NCI-H2171 treated with DMSO at 0.1 percent for 48 hours (cell line): ENCODE data around the gene RBM47.
A peak's percentile ranks its signal among the peaks of the same experiment; 100 is the strongest.
"Not testable (repeated sequence)": the region's sequence is repeated elsewhere in the genome, so short reads cannot be mapped to it uniquely, and the experiment has no call there.

Source experiments
- DNase-seq: peaks from one replicate; lab custom pipeline; 2025; lab: John Stamatoyannopoulos, UW

The RBM47 gene

GRCh38 chr4:40439519-40439918 lies 190.1 kb downstream of the RBM47 start:
- DNase-seq, result no peak

GRCh38 chr4:40438384-40439026 lies 191.2 kb downstream of the RBM47 start:
- DNase-seq, result no peak

- DNase-seq, result no peak
Observed at GRCh38 chr4:40437741-40438383, 191.8 kb downstream of the RBM47 start.

- DNase-seq, result not testable (repeated sequence)
Observed at GRCh38 chr4:40435306-40435705, 194.4 kb downstream of the RBM47 start.

DNA sequence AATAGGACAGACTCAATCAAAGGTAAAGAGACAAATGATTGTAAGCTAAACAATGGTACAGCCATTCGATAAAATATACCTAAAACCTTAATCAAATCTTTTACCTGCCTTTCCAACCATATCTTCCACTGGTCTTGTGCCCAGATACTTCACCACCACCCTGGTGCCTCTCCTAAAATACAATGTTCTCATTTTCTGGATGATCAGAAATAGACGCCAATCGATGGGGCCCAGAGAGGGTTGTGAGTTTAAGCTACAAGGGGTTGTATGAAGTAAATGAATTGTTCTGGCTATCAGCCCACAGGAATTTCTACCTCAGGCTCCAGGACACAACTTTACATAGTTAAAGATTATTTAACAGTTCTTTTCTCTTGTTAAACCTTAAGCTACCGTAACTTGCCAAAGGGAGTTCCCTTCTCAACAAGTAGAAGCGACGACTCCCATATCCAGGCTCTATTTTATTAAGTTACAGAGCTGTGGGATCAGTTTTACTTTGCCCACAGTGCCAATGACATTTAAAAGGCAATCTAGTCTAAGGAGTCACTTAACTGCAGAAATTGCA lies 195.5 kb downstream of the RBM47 start:
- DNase-seq, result no peak

DNA sequence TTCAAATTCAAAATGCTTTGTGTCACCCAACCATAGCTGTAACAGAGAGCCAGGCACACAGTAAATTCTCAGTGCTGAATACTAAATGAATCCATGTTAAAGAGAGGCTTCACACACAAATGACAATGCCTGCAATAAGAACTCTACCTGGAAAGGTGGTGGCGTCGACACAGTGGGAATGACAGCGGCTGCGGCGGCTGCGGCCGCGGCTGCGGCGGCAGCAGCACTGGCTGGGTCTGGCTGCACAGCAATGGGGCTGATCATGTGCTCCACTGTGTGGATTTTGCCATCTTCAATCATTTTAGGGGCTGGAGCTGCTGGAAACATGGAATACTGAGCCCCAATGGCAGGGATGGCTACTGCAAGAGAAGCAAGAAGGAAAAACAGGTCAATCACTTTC lies 197.2 kb downstream of the RBM47 start:
- no peak for DNase-seq

DNA sequence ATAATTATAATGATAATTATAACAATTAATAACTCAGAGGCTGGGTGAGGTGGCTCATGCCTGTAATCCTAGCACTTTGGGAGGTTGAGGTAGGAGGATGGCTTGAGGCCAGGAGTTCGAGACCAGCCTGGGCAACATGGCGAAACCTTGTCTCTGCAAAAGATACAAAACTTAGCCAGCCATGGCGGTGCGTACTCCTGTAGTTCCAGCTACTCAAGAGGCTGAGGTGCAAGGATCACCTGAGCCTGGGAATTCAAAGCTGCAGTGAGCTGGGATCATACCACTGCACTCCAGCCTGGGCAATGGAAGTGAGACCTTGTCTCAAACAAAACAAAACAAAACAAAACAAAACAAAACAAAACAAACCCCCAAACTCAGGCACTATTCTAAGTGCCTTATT lies 201.8 kb downstream of the RBM47 start:
- DNase-seq, result not testable (repeated sequence)

DNA sequence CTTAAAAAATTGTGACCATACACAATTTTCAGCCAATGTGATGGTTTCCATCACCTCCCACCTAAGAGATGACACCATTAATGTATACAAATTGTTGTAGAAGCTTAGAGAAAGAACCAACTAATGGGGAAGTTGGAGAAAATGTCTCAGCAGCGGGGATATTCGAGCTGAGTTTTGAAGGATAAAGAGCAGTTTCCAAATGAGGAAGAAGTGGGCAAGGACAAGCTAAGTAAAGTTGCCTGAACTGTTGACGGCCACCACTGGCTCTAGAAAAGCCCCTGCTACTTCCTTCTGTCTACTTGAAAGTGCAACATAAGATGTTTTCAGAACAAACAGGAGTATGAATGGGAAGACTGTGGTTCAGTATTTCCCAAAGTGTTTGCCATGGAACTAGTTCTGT lies 202.5 kb downstream of the RBM47 start:
- DNase-seq, result no peak

DNA sequence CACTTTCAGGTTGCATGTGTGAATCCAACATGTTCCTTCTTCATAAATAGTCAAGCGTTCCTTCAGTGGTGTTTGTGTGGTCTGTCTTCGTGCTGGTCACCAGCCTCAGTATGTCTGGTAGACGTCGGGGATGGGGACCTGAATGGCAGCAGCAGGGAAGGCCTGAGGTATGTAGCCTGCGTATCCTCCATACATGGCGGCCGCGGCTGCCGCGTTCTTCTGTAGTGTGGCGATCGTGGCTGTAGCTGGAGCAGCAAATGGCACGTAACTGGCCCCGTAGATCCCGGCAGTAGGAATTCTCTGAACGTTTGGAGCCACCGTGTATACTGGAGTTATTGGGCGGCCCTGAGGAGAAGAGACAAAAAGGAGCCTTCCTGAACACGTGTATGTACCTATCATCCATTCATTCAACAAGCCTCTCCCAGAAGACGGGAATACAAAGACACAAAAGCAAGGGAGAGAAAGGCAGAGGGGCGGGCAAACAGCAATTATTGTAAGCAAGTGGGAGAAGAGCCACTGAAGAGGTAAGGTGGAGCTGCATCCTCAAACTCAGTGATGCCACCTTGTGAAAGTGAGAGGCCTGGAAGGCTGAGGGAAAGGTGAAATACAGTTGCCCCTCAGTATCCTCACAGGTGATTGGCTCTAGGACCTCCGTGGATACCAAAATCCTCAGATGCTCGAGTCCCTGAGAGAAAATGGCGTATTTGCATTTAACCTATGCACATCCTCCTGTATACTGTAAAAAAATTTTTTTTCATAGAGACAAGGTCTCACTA lies 203.7 kb downstream of the RBM47 start:
- DNase-seq, result no peak

DNA sequence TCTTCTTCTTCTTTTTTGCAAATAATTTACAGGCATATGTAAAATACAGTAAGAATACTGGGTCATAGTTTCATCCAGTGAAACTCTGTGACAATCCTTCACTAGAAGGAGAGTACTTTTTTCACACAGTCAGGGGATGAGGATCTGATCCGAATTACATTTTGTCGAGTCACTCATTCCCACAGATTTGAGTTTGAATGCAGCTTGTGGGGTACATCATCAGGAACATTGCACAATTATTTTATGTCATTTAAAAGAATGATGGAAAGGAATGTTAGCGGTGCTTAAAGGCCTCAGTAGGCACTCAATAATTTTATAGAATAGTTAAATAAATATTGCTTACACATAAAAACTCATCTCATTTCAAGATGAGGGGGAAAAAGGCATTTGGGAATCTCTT lies 205.9 kb downstream of the RBM47 start:
- DNase-seq, result no peak

GRCh38 chr4:40421839-40422708 lies 207.6 kb downstream of the RBM47 start:
- DNase-seq, result no peak

- no peak for DNase-seq
Observed at GRCh38 chr4:40419231-40419912, 210.3 kb downstream of the RBM47 start.

DNA sequence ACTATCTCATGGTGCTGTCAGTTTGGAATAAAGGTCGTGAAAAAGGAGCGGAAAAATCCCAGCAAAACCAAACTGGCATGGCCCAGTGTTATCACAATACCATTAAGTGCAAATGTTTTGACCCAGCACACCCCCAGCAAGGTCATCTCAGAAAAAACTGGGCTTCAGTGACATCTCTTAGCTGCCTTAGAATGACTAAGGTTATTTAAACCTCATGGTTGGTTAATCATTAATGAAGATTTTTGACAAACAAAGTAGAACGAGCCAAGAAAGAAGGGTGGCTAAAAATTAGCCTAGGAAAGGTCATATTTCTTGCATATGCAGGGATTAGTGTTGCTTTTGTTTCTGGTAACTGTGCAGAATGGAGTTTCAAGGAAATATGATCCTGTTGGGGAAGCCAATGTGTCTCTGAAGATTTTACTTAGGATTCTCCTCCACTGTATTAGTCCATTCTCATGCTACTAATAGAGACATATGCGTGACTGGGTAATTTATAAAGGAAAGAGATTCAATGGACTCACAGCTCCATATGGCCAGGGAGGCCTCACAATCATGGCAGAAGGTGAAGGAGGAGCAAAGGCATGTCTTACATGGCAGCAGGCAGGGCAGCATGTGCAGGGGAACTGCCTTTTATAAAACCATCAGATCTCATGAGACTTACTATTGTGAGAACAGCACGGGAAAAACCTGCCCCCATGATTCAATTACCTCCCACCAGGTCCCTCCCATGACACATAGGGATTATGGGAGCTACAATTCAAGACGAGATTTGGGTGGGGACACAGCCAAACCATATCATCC lies 211.0 kb downstream of the RBM47 start:
- DNase-seq, result peak; percentile 30

DNA sequence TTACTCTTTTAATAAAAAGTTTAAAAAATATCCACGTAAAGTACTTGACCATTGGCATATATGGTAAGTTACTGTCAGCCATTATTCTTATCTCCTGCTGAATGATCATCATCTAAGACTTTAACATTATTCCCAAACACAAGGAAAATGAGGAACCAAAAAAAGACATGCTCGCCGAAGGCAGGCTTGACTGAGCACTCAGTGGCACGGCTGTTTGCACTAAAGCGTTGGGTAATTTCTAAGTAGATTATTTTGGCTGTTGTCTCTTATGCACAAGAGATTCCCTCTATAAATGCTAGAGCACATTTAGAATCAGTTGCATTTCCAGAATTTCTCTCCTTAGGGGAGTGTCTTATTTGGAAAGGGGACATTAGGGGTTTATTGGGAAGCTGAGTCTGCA lies 211.7 kb downstream of the RBM47 start:
- DNase-seq, result no peak

- no peak for DNase-seq
Observed at GRCh38 chr4:40414673-40415072, 215.0 kb downstream of the RBM47 start.

GRCh38 chr4:40412866-40413795 lies 216.5 kb downstream of the RBM47 start:
- DNase-seq, result no peak

GRCh38 chr4:40412388-40412787 lies 217.3 kb downstream of the RBM47 start:
- DNase-seq, result no peak

DNA sequence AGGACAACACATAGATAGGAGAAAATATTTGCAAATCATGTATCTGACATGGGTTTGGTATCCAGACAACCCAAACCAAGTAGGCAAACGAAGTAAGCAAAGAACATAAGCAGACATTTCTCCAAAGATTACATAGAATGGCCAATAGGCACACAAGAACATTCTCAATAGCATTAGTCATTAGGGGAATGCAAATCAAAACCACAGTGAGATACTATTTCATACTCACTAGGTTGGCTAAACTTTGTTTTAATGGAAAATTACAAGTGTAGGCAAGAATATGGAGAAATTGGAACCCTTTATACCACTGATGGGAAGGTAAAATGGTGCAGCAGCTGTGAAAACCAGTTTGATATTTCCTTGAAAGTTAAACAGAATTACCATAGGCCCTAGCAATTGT lies 219.8 kb downstream of the RBM47 start:
- DNase-seq, result no peak

DNA sequence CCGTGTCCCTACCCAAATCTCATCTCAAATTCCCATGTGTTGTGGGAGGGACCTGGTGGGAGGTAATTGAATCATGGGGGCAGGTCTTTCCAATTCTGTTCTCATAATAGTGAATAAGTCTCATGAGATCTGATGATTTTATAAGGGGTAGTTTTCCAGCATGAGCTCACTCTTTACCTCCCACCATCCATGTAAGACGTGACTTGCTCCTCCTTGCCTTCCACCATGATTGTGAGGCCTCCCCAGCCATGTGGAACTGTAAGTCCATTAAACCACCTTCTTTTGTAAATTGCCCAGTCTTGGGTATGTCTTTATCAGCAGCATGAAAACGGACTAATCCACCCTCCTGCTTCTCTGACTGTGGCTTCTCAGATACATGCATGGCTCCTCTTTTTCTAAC lies 222.2 kb downstream of the RBM47 start:
- DNase-seq, result not testable (repeated sequence)
